ACC112 (cell line): ENCODE measurements around the gene MYOM3.

ENCODE experiments used
- H2AFZ ChIP-seq: fragments of 200-600 bp; sonication (generic); one replicate; pipeline ENCODE4 v1.6.0; 2017; ENCODE audit warnings: antibody characterized with exemption, low read length; ENCODE audit not compliant: unreplicated experiment
- H3K27ac ChIP-seq: fragments of 200-600 bp; sonication (generic); 2 replicates; pipeline ENCODE4 v1.5.1; 2014; ENCODE audit warnings: low read depth, mild to moderate bottlenecking, antibody characterized with exemption, low read length, moderate library complexity
- H3K27me3 ChIP-seq: fragments of 200-600 bp; sonication (generic); 2 replicates; pipeline ENCODE4 v1.6.1; 2014; ENCODE audit warnings: mild to moderate bottlenecking, antibody characterized with exemption, low read length, moderate library complexity, mixed read lengths; ENCODE audit not compliant: insufficient read depth
- H3K36me3 ChIP-seq: fragments of 200-600 bp; sonication (generic); 2 replicates; pipeline ENCODE4 v1.6.1; 2016; ENCODE audit warnings: mild to moderate bottlenecking, antibody characterized with exemption, low read length, moderate library complexity, mixed read lengths; ENCODE audit not compliant: insufficient read depth
- H3K4me1 ChIP-seq: fragments of 200-600 bp; sonication (generic); one replicate; pipeline ENCODE4 v1.6.1; 2016; ENCODE audit warnings: low read length, mixed read lengths; ENCODE audit not compliant: insufficient read depth, unreplicated experiment, control insufficient read depth
- H3K4me3 ChIP-seq: fragments of 200-600 bp; sonication (generic); 2 replicates; pipeline ENCODE4 v1.5.1; 2014; ENCODE audit warnings: mild to moderate bottlenecking, low read depth, low read length
- H3K79me2 ChIP-seq: fragments of 200-600 bp; sonication (generic); one replicate; pipeline ENCODE4 v1.6.0; 2016; ENCODE audit warnings: low read length; ENCODE audit not compliant: control insufficient read depth, unreplicated experiment, insufficient read depth

The MYOM3 gene

DNA sequence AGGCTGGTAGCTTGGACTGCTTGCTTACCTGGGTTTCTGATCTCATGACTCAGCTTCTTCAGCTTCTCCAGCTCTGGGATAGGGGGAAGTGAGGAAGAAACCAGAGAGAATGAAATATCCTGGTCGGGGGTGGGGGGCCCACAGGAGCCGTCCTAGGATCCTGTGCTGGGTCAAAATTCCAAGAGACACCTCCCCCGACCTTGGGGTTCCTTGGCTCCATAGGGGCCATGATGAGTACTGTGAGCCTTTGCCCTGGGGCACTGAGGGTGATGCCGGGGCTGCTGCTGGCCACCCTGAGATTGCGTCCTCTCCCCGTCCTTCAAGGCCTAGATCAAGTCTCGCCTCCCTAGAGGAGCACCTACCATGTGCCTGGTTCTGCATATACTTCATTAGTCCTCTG is 40.0 kb downstream of the MYOM3 start:
- Histone ChIP-seq H3K4me1 (no peaks in the 10 kb centered on the region), H3K36me3 (no peaks in the 10 kb centered on the region), H3K27me3 (no peaks in the 10 kb centered on the region), H3K27ac (no peak overlapping the region), H3K4me3 (no peak overlapping the region), H3K79me2 (no peaks in the 10 kb centered on the region), H2AFZ (no peak overlapping the region)

DNA sequence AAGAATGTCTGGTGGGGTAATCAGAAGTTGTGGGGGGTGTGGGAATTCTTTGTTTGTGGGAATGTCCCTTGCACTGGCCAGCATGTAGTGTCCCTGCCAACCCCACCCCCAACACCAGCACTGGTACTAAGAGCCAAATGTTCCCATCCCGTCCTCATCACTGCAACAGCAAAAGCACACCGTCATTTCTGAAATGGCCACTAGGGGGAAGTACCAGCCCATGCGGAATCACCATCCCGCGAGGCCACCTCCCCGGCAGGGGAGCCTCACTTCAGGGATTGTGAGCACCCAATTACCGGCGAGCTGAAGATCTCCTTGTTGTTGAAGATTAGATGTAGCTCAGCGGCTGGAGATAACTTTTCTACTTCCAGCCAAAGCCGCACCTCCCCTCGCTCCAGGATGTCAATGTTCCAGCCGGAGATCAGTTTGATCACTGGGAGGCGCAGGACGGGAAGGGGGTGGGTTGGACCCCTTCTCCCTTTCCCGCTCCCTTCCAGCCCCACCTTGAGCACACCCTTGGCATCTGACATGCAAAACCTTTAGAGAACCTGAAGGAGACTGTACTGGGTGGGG is 41.0 kb downstream of the MYOM3 start:
- Histone ChIP-seq H3K79me2 (no peaks in the 10 kb centered on the region), H3K27ac (no peak overlapping the region), H3K4me1 (no peaks in the 10 kb centered on the region), H3K36me3 (no peaks in the 10 kb centered on the region), H3K4me3 (no peak overlapping the region), H3K27me3 (no peaks in the 10 kb centered on the region), H2AFZ (no peak overlapping the region)

DNA sequence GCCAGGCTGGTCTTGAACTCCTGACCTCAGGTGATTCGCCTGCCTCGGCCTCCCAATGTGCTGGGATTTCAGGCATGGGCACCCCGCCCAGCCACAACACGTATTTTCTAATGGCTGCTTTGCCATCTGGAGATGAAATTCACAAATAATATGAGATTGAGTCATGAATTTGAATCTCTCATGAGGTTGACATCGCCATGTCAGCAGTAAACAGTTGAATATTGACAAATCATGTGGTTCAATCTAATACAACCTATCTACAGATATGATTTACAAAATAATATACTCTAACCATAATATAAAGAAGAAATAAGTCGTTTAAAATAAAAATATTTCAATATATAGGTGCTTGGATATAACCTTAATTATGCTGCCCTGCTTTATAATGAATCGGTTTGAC is 42.1 kb downstream of the MYOM3 start:
- no peaks in the 10 kb centered on the region for H3K79me2 ChIP-seq

DNA sequence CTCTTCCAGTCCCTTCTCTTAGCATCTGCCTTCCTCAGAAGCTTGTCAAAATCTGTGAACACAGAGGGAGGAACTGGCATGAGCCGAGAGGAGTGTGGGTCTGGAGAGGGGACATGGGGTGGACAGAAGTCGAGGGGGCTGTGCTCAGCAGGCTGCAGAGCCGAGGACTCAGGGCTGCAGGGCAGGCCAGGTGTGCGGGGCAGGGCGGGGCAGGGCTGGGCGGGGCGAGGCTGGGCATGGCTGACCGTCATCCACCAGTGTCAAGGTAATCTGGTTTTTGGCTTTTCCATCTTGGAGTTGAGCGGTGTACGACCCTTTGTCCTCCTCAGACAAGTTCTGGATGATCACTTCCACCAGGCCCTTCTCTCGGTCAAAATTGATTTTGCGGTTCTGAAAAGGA is 44.0 kb downstream of the MYOM3 start:
- H3K36me3 ChIP-seq: no peaks in the 10 kb centered on the region
- H3K27ac ChIP-seq: no peak overlapping the region
- H3K4me1 ChIP-seq: no peaks in the 10 kb centered on the region
- H2AFZ ChIP-seq: no peak overlapping the region
- H3K79me2 ChIP-seq: no peaks in the 10 kb centered on the region
- no peak overlapping the region for H3K4me3 ChIP-seq
- no peaks in the 10 kb centered on the region; the same call in 1 of the 2 replicates for H3K27me3 ChIP-seq

More for the DNA sequence above, 42.1 kb downstream of the MYOM3 start:
- Histone ChIP-seq H2AFZ (no peak overlapping the region), H3K27me3 (no peaks in the 10 kb centered on the region), H3K4me3 (no peak overlapping the region), H3K4me1 (no peaks in the 10 kb centered on the region), H3K36me3 (no peaks in the 10 kb centered on the region), H3K27ac (no peak overlapping the region)

DNA sequence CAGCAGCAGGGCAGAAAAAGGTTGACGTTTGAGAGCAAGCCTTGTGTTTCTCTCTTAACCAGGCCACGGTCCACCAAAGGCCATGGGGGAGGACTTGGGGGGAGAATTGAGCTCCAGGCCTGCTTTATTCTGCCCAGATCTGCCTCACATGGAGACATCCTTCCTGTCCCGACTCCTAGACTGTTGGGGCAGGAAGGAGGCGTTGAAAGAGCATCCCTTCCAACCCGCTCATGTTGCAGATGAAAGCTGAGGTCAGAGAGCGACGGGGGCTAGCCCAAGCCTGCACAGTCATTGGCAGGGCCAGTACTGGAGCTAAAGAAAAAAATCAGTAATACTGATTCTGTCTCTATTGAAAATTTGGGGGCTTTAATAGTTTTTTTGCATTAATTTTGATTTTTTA is 46.6 kb downstream of the MYOM3 start:
- Histone ChIP-seq H3K27me3 (no peaks in the 10 kb centered on the region; the same call in 1 of the 2 replicates), H3K27ac (no peak overlapping the region), H2AFZ (no peak overlapping the region), H3K4me1 (no peaks in the 10 kb centered on the region), H3K36me3 (no peaks in the 10 kb centered on the region), H3K4me3 (no peak overlapping the region), H3K79me2 (no peaks in the 10 kb centered on the region)

DNA sequence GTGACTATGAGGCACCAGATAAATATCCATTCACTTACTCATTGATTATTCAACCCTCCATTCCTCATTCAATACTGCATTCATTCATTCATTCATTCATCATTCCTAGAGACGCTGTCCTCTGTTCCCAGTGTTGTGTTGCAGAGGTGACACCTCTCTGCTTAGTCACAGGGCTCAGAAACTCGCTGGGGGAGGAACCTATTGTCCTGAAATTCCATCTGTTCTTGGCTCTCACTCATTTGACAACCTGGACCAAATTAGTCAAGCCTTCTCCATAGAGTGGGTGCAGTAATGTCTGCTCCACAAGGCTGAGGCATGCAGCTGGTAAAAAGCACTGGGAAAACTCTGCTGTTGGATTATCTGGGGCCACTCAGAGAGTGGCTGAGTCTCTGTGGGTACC is 49.7 kb downstream of the MYOM3 start:
- Histone ChIP-seq H2AFZ (no peak overlapping the region), H3K27me3 (no peaks in the 10 kb centered on the region; the same call in 1 of the 2 replicates), H3K4me1 (no peaks in the 10 kb centered on the region), H3K27ac (no peak overlapping the region), H3K36me3 (no peaks in the 10 kb centered on the region), H3K4me3 (no peak overlapping the region), H3K79me2 (no peaks in the 10 kb centered on the region)

DNA sequence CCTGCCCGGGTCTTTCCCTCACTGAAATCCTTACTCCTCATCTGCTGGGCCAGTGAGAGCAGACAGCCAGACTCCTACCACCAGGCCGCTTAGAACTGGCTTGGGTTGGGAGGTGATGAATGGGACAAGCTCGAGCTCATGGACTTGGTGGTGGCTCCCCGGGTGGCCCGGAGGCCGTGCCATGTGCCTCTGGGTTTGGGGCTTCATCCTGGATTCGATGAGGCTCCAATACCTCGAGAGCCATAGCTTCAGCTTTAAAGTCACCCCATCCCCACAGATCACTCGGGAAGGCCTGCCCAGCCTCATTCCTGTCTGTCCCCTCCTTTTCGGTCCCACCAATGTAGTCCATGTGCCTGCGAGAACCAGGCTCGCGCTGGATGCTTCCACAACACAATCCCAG is 51.5 kb downstream of the MYOM3 start:
- H2AFZ ChIP-seq: no peak overlapping the region
- H3K4me1 ChIP-seq: no peaks in the 10 kb centered on the region
- H3K27me3 ChIP-seq: no peaks in the 10 kb centered on the region; the same call in 1 of the 2 replicates
- no peaks in the 10 kb centered on the region for H3K79me2 ChIP-seq
- no peak overlapping the region for H3K4me3 ChIP-seq
- H3K27ac ChIP-seq: no peak overlapping the region
- no peaks in the 10 kb centered on the region for H3K36me3 ChIP-seq

DNA sequence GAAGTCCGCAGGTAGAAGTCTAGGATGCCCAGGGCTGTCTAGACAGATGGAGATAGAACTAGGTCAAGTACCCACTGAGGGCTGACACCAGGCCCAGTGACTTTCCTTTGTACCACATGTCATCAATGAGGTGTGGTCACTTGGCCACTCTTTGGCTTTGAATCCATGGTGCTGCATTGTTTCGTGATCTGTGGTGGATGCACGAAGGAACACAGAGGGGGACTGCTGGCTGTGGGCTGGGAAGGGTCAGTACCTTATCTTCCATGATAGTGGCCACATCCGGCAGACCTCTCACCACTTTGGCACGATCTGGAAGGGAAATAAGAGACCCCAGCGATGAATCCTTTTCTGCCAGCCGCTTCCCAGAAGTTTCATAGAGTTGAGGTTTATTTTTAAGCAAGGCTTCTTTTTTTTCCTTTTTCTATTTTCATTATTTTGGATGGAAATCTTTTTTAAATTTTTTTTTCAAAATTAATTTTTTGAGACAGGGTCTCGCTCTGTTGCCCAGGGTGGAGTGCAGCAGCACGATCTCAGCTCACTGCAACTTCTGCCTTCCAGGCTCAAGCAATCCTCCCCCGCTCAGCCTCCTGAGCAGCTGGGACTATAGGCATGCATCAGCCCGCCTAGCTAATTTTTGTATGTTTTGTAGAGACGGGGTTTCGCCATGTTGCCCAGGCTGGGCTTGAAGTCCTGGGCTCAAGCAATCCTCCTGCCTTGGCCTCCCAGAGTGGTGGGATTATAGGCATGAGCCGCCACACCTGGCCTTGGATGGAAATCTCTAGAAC is 53.1 kb downstream of the MYOM3 start:
- no peak overlapping the region for H3K27ac ChIP-seq
- H3K79me2 ChIP-seq: no peaks in the 10 kb centered on the region
- no peak overlapping the region for H2AFZ ChIP-seq
- H3K4me1 ChIP-seq: no peaks in the 10 kb centered on the region
- no peaks in the 10 kb centered on the region; the same call in 1 of the 2 replicates for H3K27me3 ChIP-seq
- no peaks in the 10 kb centered on the region for H3K36me3 ChIP-seq
- H3K4me3 ChIP-seq: no peak overlapping the region

DNA sequence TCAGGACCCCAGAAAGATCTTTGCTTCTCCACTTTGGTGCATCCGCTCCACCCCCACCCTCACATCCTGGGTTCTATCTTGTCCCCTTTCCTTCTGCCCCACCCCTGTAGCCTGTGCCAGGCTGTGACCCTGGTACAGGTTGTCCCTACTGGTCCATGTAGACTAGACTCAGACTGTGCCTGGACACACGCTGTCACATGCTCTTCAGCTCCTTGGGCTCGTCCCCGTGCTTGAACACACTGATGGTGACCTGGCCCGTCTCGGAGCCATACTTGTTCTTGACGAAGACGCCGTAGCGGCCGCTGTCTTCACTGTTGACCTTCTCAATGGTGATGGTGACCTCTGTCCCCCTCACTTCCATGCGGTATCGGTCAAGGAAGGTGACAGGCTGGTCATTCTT is 54.8 kb downstream of the MYOM3 start:
- no peak overlapping the region for H2AFZ ChIP-seq
- H3K4me1 ChIP-seq: no peaks in the 10 kb centered on the region
- H3K36me3 ChIP-seq: no peaks in the 10 kb centered on the region
- H3K79me2 ChIP-seq: no peaks in the 10 kb centered on the region
- no peak overlapping the region for H3K4me3 ChIP-seq
- H3K27me3 ChIP-seq: no peaks in the 10 kb centered on the region
- no peak overlapping the region for H3K27ac ChIP-seq

DNA sequence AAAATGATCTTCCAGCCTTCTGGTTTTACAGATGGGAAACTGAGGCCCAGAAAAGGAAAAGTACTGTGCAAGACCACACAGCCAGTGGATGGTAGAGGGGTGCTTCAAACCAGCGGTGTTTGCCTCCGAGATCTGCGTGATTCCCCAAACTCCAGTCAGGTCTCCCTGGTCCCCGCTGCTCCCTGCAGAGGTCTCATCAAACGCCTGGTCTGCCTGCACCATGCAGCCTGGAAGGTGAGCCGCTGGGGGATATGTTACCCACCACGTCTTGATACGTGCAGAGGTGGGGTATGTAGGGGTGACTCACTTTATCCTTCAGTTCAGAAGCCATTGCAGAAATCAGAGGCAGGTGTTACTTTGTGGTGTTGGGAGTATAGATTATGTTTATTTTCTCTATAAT is 56.3 kb downstream of the MYOM3 start:
- no peaks in the 10 kb centered on the region for H3K27me3 ChIP-seq
- H3K27ac ChIP-seq: no peak overlapping the region
- H3K4me1 ChIP-seq: no peaks in the 10 kb centered on the region
- H3K36me3 ChIP-seq: no peaks in the 10 kb centered on the region
- no peaks in the 10 kb centered on the region for H3K79me2 ChIP-seq
- no peak overlapping the region for H3K4me3 ChIP-seq
- H2AFZ ChIP-seq: no peak overlapping the region

DNA sequence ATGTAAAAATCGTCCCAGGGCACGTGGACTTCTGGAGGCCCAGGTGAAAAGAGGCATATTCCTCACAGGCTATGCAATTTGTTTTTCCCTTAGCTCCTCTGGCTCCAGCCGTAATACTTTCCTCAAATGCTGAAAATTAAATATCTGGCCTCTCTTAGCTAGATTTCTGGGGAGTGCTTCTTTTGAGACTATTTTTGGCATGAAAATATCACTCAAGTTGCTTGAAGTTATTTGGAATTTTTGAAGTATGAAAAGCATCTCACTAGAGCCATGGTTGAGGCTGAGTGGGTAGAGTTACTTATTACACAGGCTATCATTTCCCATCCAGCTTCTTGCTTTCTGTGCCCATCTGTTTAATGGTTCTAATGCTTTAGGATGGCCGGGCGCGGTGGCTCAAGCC is 59.7 kb downstream of the MYOM3 start:
- Histone ChIP-seq H3K4me1 (peaks cover 12% of the 10 kb centered on the region), H3K4me3 (no peak overlapping the region), H3K27ac (no peak overlapping the region), H3K27me3 (no peaks in the 10 kb centered on the region), H3K79me2 (no peaks in the 10 kb centered on the region), H3K36me3 (no peaks in the 10 kb centered on the region), H2AFZ (no peak overlapping the region)
